Kidney (tissue), 14 donors: ENCODE results near the gene ANGPTL2. TPM values are rescaled to one million over a fixed set of nuclear protein-coding genes. Genes with fewer than 3 reads are reported as not detected.

ENCODE experiments used
- DNase-seq, 5 donors: peaks; one replicate each; pipeline ENCODE4 v3.0.0-alpha.2; 2013 to 2020
- FAIRE-seq: peaks from 2 replicates; lab custom pipeline; 2012; peaks lifted over from hg19 to GRCh38; lab: Jason Lieb, UNC
- H3K27ac ChIP-seq, 2 donors: one replicate each; pipeline ENCODE4 v1.7.0; 2013; ENCODE audit warnings: low read depth in 2 of 2, low read length in 2 of 2, inconsistent platforms in 1 of 2
- H3K27me3 ChIP-seq: one replicate; pipeline ENCODE4 v1.7.1; 2013; ENCODE audit warnings: low read length, inconsistent platforms; ENCODE audit not compliant: control insufficient read depth, insufficient read depth
- H3K36me3 ChIP-seq, 3 donors: one replicate each; pipeline versions ENCODE4 v1.7.0 to v1.7.1; 2013; ENCODE audit warnings: low read length in 3 of 3, control low read depth in 1 of 3, inconsistent platforms in 1 of 3; ENCODE audit not compliant: insufficient read depth in 3 of 3, control insufficient read depth in 2 of 3
- H3K4me1 ChIP-seq, 3 donors: one replicate each; pipeline versions ENCODE4 v1.7.0 to v1.7.1; 2013; ENCODE audit warnings: low read length in 3 of 3, inconsistent platforms in 1 of 3, low read depth in 1 of 3; ENCODE audit not compliant: control insufficient read depth in 2 of 3, insufficient read depth in 2 of 3
- H3K4me3 ChIP-seq, 3 donors: one replicate each; pipeline versions ENCODE4 v1.7.0 to v1.8.1; 2013; ENCODE audit warnings: low read length in 3 of 3, control low read depth in 1 of 3, inconsistent platforms in 1 of 3
- H3K9ac ChIP-seq, 3 donors: one replicate each; pipeline versions ENCODE4 v1.7.0 to v1.7.1; 2013; ENCODE audit warnings: low read length in 3 of 3, control low read depth in 1 of 3, inconsistent platforms in 1 of 3
- H3K9me3 ChIP-seq, 3 donors: one replicate each; pipeline versions ENCODE4 v1.7.0 to v1.7.1; 2013; ENCODE audit warnings: low read length in 3 of 3, control low read depth in 1 of 3, inconsistent platforms in 1 of 3; ENCODE audit not compliant: control insufficient read depth in 2 of 3, insufficient read depth in 1 of 3
- intact Hi-C: fragments of 100-400 bp; cut with DNase I; formaldehyde crosslinking; loops from one replicate; pipeline ENCODE4 v1.11.1; 2022
- polyA plus RNA-seq: library from polyadenylated mRNA; stranded (reverse); fragments of 350-450 nt; fragmentation: Illumina TruSeq; extraction: RNeasy Lipid Tissue Mini Kit (QIAGEN cat#74804); gene quantifications from one replicate; pipeline ENCODE4 v1.2.3, GENCODE V29; 2014; ENCODE audit warnings: low read depth, low replicate concordance; ENCODE audit not compliant: insufficient read depth
- total RNA-seq: library from RNA; stranded (reverse); fragmentation: NEBNext Ultra II Directional; extraction: Animal tissue kit (Norgen Biotek cat#: 25700); gene quantifications from one replicate; pipeline ENCODE4 v1.2.1, GENCODE V29; 2021
- TF ChIP-seq, protein P1 (sequence below): IDR thresholded peaks from 3 replicates; pipeline ENCODE4 v1.5.1; 2012; ENCODE audit warnings: mild to moderate bottlenecking, moderate library complexity, borderline replicate concordance; ENCODE audit not compliant: insufficient read depth; ENCODE audit errors: extremely low read depth
- donor health status: control.
- donor health status: control.
- donor health status: control.
- donor health status: control.
- donor health status: control.
- donor health status: DM: yes; HTN: yes; CAD: no.
- donor health status: Normal renal cell carcinoma (clear cell type).

Gene ANGPTL2
- total and polyA plus RNA-seq, 2 donors from 2014 or later = 4.3 to 12.4 TPM

GRCh38 chr9:127078988-127079387 lies 43.4 kb downstream of the ANGPTL2 start:
- DNase-seq (no peak), FAIRE-seq (no peak)
- peaks cover 0 to 4% (median 2%) of the 10 kb centered on the region in 3 donors for H3K4me1 ChIP-seq
- H3K4me3 ChIP-seq = no peak overlapping the region
- intact Hi-C loops = no loop called here
- TF ChIP-seq, protein P1, sequence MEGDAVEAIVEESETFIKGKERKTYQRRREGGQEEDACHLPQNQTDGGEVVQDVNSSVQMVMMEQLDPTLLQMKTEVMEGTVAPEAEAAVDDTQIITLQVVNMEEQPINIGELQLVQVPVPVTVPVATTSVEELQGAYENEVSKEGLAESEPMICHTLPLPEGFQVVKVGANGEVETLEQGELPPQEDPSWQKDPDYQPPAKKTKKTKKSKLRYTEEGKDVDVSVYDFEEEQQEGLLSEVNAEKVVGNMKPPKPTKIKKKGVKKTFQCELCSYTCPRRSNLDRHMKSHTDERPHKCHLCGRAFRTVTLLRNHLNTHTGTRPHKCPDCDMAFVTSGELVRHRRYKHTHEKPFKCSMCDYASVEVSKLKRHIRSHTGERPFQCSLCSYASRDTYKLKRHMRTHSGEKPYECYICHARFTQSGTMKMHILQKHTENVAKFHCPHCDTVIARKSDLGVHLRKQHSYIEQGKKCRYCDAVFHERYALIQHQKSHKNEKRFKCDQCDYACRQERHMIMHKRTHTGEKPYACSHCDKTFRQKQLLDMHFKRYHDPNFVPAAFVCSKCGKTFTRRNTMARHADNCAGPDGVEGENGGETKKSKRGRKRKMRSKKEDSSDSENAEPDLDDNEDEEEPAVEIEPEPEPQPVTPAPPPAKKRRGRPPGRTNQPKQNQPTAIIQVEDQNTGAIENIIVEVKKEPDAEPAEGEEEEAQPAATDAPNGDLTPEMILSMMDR = no peak
- no peak overlapping the region for H3K9ac ChIP-seq
- H3K27ac ChIP-seq = no peak overlapping the region
- no peaks in the 10 kb centered on the region for H3K36me3 ChIP-seq
- H3K27me3 ChIP-seq = no peaks in the 10 kb centered on the region
- no peaks in the 10 kb centered on the region for H3K9me3 ChIP-seq

DNA sequence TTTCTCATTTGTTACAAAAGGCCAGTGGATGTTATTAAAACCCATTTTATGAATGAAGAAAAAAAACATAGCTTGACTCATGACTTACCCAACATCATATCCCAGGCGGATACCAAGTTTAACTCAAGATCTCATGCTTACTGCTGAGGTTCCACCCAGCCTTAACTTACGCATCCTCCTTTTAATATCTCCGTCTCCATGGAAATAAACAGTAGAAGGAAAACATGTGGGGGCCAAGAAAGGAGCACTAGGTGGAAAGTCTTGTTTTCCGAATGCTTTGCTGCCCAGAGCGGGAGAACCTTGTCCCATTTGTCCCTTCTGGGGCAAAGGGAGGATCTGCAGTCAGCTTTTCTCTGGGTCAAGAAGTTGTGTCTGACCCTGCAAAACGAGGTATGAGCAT lies 44.1 kb downstream of the ANGPTL2 start:
- intact Hi-C loops = no loop called here
- Histone ChIP-seq H3K9me3 (no peaks in the 10 kb centered on the region), H3K27me3 (no peaks in the 10 kb centered on the region), H3K4me1 (peaks cover 0 to 4% (median under 1%) of the 10 kb centered on the region in 3 donors), H3K4me3 (no peak overlapping the region), H3K9ac (no peak overlapping the region), H3K36me3 (no peaks in the 10 kb centered on the region), H3K27ac (no peak overlapping the region)
- FAIRE-seq (no peak), DNase-seq (no peak)
- TF ChIP-seq, protein P1 = no peak

GRCh38 chr9:127077644-127077946 lies 44.8 kb downstream of the ANGPTL2 start:
- peaks cover 0 to 4% (median 0%) of the 10 kb centered on the region in 3 donors for H3K4me1 ChIP-seq
- no peak overlapping the region for H3K9ac ChIP-seq
- H3K36me3 ChIP-seq = no peaks in the 10 kb centered on the region
- DNase-seq (no peak), FAIRE-seq (no peak)
- intact Hi-C loops = no loop called here
- no peak overlapping the region for H3K4me3 ChIP-seq
- H3K27me3 ChIP-seq = no peaks in the 10 kb centered on the region
- no peaks in the 10 kb centered on the region for H3K9me3 ChIP-seq
- TF ChIP-seq, protein P1 = no peak
- H3K27ac ChIP-seq = no peak overlapping the region
